Measurements from ENCODE around the gene SHROOM3.

- TF ChIP-seq CTCF (IDR thresholded peaks at IDR 0.05; ENCODE audit: low read depth, low read length) (no peak), POLR2A (IDR thresholded peaks at IDR 0.05; ENCODE audit: extremely low read depth, insufficient read length) (no peak), MAX (IDR thresholded peaks at IDR 0.05; ENCODE audit: low read depth, low read length) (no peak), MYC (IDR thresholded peaks at IDR 0.05; ENCODE audit: low read depth, low read length) (no peak)
These were observed 388.5 kb downstream of the SHROOM3 start for GRCh38 chr4:76823495-76823894.

Data from NB4 (cell line).